Measurements from ENCODE around the gene DBF4. TPM values are rescaled to one million over a fixed set of nuclear protein-coding genes. Genes with fewer than 3 reads are reported as not detected.
"Not testable (repeated sequence)": the region's sequence is repeated elsewhere in the genome, so short reads cannot be mapped to it uniquely, and the experiment has no call there.

Gene DBF4
- 64.6 TPM for polyA plus RNA-seq (2012; ENCODE audit: insufficient read depth, insufficient read length)

- peak within 1 kb of the TSS; percentile 58 for H3K4me3 ChIP-seq (ENCODE audit: low read length)
- DNase-seq (ENCODE audit: low read depth, low spot score), result peak; percentile 89
These were observed at the start of gene DBF4, which contains the start of gene SLC25A40 for GRCh38 chr7:87876040-87876868. DBF4 (plus strand) TSS chr7:87876493; CDS start chr7:87876733, 240 bp downstream. SLC25A40 (minus strand) TSS chr7:87876360; CDS start chr7:87858727, 17,633 bp downstream.

GRCh38 chr7:87828383-87828782 lies 47.9 kb upstream of the DBF4 start:
- DNase-seq (ENCODE audit: low read depth, low spot score); H3K4me3 ChIP-seq (ENCODE audit: low read length): not testable (repeated sequence)

GRCh38 chr7:87831097-87831496 lies 45.2 kb upstream of the DBF4 start:
- no peak for DNase-seq (ENCODE audit: low read depth, low spot score)
- no peak overlapping the region for H3K4me3 ChIP-seq (ENCODE audit: low read length)

GRCh38 chr7:87833130-87833529 lies 43.2 kb upstream of the DBF4 start:
- H3K4me3 ChIP-seq (ENCODE audit: low read length), result no peak overlapping the region

GRCh38 chr7:87837597-87837996 lies 38.7 kb upstream of the DBF4 start:
- no peak overlapping the region for H3K4me3 ChIP-seq (ENCODE audit: low read length)
- DNase-seq (ENCODE audit: low read depth, low spot score), result no peak

More at GRCh38 chr7:87833130-87833529, 43.2 kb upstream of the DBF4 start:
- DNase-seq (ENCODE audit: low read depth, low spot score), result no peak

- no peak for DNase-seq (ENCODE audit: low read depth, low spot score)
- H3K4me3 ChIP-seq (ENCODE audit: low read length), result no peak overlapping the region
These were observed 25.3 kb upstream of the DBF4 start for GRCh38 chr7:87850836-87851593.

GRCh38 chr7:87852306-87852705 lies 24.0 kb upstream of the DBF4 start:
- no peak overlapping the region for H3K4me3 ChIP-seq (ENCODE audit: low read length)
- no peak for DNase-seq (ENCODE audit: low read depth, low spot score)

- no peak for DNase-seq (ENCODE audit: low read depth, low spot score)
These were observed 22.9 kb upstream of the DBF4 start for GRCh38 chr7:87853237-87853864.

GRCh38 chr7:87858417-87859100 lies 17.7 kb upstream of the DBF4 start:
- no peak for DNase-seq (ENCODE audit: low read depth, low spot score)
- no peak overlapping the region for H3K4me3 ChIP-seq (ENCODE audit: low read length)

More at GRCh38 chr7:87853237-87853864, 22.9 kb upstream of the DBF4 start:
- H3K4me3 ChIP-seq (ENCODE audit: low read length), result no peak overlapping the region

- no peak for DNase-seq (ENCODE audit: low read depth, low spot score)
These were observed 10.2 kb upstream of the DBF4 start for GRCh38 chr7:87866089-87866488.

GRCh38 chr7:87866533-87866932 lies 9.8 kb upstream of the DBF4 start:
- H3K4me3 ChIP-seq (ENCODE audit: low read length); DNase-seq (ENCODE audit: low read depth, low spot score): not testable (repeated sequence)

More at GRCh38 chr7:87866089-87866488, 10.2 kb upstream of the DBF4 start:
- no peak overlapping the region for H3K4me3 ChIP-seq (ENCODE audit: low read length)

GRCh38 chr7:87870471-87870870 lies 5.8 kb upstream of the DBF4 start:
- H3K4me3 ChIP-seq (ENCODE audit: low read length), result no peak overlapping the region

GRCh38 chr7:87872346-87872745 lies 3.9 kb upstream of the DBF4 start:
- no peak for DNase-seq (ENCODE audit: low read depth, low spot score)
- H3K4me3 ChIP-seq (ENCODE audit: low read length), result no peak overlapping the region

More at GRCh38 chr7:87870471-87870870, 5.8 kb upstream of the DBF4 start:
- no peak for DNase-seq (ENCODE audit: low read depth, low spot score)

- H3K4me3 ChIP-seq (ENCODE audit: low read length); DNase-seq (ENCODE audit: low read depth, low spot score): not testable (repeated sequence)
These were observed 3.0 kb upstream of the DBF4 start for GRCh38 chr7:87873328-87873727.

- H3K4me3 ChIP-seq (ENCODE audit: low read length), result no peak overlapping the region
These were observed 2.2 kb upstream of the DBF4 start for GRCh38 chr7:87874066-87874465.

GRCh38 chr7:87875151-87876039 lies 898 bp upstream of the DBF4 start:
- peak overlapping the region; percentile 58 for H3K4me3 ChIP-seq (ENCODE audit: low read length)
- no peak for DNase-seq (ENCODE audit: low read depth, low spot score)

More at GRCh38 chr7:87874066-87874465, 2.2 kb upstream of the DBF4 start:
- DNase-seq (ENCODE audit: low read depth, low spot score), result no peak

GRCh38 chr7:87876869-87877234 lies 559 bp downstream of the DBF4 start:
- DNase-seq (ENCODE audit: low read depth, low spot score), result no peak
- H3K4me3 ChIP-seq (ENCODE audit: low read length), result peak overlapping the region; percentile 58
